Fibroblast of skin of scalp (primary cell): ENCODE data around the gene PNKD.

Experiments used
- DNase-seq: peaks from one replicate; pipeline ENCODE4 v3.0.0-alpha.2; 2013

Gene PNKD

GRCh38 chr2:218383892-218384519 is 113.7 kb downstream of the PNKD start:
- no peak for DNase-seq

- DNase-seq, result no peak
These were observed 114.7 kb downstream of the PNKD start for GRCh38 chr2:218384975-218385374.

DNA sequence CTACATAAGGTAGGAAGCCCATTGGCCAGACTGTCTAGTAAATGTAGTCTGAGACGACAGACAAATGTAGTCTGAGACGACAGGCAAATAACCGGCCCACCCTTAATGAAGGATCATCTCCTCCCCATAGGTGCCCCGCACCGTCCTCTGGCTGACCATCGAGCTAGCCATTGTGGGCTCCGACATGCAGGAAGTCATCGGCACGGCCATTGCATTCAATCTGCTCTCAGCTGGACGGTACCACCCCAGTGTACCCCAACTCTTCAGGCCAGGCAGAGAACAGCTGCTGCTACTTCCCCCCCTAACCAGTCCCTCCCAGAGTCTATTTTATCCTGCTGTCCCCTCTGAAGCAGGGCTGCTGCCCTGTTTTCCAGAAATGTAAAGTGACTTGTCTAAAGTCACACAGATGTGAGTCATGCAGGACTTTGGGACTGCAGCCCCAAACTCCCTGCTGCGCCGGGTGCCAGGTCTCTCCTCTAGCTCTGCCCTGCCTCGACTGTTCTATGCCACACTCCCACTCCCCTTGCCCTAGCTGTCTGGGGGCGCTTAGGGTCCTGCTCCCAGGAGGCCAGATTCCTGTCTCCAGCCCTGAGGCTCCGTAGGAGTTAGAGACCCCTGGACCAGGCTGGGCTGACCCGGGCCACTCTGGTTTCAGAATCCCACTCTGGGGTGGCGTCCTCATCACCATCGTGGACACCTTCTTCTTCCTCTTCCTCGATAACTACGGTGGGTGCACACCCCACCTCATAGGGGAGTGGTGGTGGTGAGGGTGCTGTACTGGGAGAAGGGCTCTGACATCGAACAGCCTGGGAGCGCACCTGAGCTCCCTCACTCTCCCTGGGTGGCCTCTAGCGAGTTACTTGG is 116.4 kb downstream of the PNKD start:
- no peak for DNase-seq

DNA sequence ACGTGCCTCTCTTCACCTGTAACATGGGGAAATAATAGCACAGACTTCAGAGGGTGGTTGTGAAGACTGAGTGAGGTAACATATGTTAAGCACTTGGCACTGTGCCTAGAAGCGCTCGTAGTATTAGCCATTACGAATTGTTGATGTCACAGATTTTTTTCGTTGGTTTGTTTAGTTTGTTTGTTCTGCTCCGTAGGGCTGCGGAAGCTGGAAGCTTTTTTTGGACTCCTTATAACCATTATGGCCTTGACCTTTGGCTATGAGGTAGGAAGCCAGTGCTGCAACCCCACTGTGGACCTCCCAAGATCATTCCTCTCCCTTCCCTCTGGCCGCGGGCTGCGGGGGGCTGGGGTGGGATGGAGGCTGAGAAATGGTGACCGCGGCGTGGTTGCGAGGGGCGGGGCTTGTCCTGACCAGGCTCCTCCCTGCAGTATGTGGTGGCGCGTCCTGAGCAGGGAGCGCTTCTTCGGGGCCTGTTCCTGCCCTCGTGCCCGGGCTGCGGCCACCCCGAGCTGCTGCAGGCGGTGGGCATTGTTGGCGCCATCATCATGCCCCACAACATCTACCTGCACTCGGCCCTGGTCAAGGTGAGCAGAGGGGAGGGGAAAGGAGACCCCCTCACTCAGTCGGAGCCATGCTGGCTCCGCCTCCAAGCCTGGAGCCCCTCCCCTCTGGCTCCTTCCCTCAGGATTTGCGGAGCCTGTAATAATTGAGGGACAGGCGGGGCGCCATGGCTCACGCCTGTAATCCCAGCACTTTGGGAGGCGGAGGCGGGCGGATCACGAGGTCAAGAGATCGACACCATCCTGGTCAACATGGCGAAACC is 117.3 kb downstream of the PNKD start:
- DNase-seq, result no peak

DNA sequence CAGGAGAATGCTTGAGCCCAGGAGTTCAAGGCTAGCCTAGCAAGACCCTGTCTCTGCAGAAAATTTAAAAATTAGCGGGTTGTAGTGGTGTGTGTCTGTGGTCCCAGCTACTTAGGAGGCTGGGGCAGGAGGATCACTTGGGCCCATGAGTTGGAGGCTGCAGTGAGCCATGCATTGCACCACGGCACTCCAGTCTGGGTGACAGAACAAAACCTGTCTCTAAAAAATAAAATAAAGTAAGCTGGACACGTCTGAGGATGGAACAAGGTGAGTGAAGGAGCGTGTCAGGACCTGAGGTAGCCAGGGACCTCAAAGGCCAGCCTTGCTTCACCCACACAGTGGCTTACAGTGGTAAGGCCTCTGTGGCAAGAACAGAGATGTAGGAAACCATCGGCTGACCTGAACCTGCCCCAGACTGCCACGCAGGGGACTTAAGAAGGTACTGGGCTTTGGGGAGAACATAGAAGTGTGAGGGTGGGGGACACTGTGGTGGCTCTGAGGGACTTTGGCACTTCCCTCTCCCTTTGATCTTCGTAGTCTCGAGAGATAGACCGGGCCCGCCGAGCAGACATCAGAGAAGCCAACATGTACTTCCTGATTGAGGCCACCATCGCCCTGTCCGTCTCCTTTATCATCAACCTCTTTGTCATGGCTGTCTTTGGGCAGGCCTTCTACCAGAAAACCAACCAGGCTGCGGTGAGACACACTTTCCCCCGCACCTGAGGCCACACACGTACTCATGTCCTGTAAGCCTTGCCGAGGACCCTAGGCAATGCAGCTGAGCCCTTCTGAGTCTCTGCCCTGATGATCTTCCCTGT is 119.2 kb downstream of the PNKD start:
- DNase-seq, result no peak

DNA sequence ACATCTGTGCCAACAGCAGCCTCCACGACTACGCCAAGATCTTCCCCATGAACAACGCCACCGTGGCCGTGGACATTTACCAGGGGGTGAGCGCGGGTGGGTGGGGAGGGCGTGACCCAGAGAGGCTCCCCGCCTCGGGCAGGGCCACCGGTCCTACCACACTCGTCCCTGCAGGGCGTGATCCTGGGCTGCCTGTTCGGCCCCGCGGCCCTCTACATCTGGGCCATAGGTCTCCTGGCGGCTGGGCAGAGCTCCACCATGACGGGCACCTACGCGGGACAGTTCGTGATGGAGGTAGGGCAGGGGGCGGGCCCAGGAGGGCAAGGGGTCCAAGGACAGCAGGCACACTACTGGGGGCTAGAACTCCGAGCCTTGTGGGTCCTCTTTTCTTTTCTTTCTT is 120.9 kb downstream of the PNKD start:
- DNase-seq, result no peak

GRCh38 chr2:218392459-218392858 is 122.1 kb downstream of the PNKD start:
- no peak for DNase-seq

GRCh38 chr2:218392891-218393462 is 122.7 kb downstream of the PNKD start:
- no peak for DNase-seq

- DNase-seq, result no peak
These were observed 123.5 kb downstream of the PNKD start for GRCh38 chr2:218393750-218394290.

GRCh38 chr2:218394298-218395089 is 124.2 kb downstream of the PNKD start:
- DNase-seq, result no peak

- no peak for DNase-seq
These were observed 124.7 kb downstream of the PNKD start for GRCh38 chr2:218395090-218395444.

DNA sequence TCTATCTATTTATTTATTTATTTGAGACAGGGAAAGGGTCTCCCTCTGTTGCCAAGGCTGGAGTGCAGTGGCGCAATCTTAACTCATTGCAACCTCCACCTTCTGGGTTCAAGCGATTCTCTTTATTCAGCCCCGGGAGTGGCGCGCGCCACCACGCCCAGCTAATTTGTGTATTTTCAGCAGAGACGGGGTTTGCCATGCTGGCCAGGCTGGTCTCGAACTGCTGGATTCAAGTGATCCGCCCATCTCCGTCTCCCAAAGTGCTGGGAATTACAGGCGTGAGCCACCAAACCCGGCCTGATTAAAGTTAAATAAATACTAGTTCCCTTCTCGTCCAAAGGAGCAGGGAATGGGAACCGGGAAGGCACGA is 125.1 kb downstream of the PNKD start:
- DNase-seq, result no peak

- peak; percentile 99 for DNase-seq
These were observed 125.7 kb downstream of the PNKD start for GRCh38 chr2:218395826-218396687.
